Upper lobe of right lung (tissue), 1 donor: ENCODE data around the gene CBR4. TPM values are rescaled to one million over a fixed set of nuclear protein-coding genes. Genes with fewer than 3 reads are reported as not detected.
A peak's percentile ranks its signal among the peaks of the same experiment; 100 is the strongest.

Experiments used
- ATAC-seq: fragments of 200-7000 bp; cut with Tn5 transposase; one replicate; pipeline ENCODE4 v1.9.1; 2020; ENCODE audit warnings: mild to moderate bottlenecking, moderate library complexity
- DNase-seq: peaks from one replicate; pipeline ENCODE4 v3.0.0-alpha.2; 2020
- H3K27ac ChIP-seq: fragments of 200-600 bp; one replicate; pipeline ENCODE4 v1.8.0; 2022
- H3K27me3 ChIP-seq: fragments of 200-600 bp; one replicate; pipeline ENCODE4 v1.8.0; 2022; ENCODE audit warnings: mild to moderate bottlenecking
- H3K36me3 ChIP-seq: fragments of 200-600 bp; one replicate; pipeline ENCODE4 v1.8.0; 2022
- H3K4me1 ChIP-seq: fragments of 200-600 bp; one replicate; pipeline ENCODE4 v1.8.0; 2022
- H3K4me3 ChIP-seq: fragments of 200-600 bp; one replicate; pipeline ENCODE4 v1.8.0; 2022; ENCODE audit warnings: mild to moderate bottlenecking
- H3K9me3 ChIP-seq: fragments of 200-600 bp; one replicate; pipeline ENCODE4 v1.8.0; 2022
- intact Hi-C: fragments of 100-400 bp; cut with DNase I; formaldehyde crosslinking; loops from one replicate; pipeline ENCODE4 v1.11.0; 2022
- total RNA-seq: library from RNA; stranded (reverse); fragmentation: NEBNext Ultra II Directional; extraction: Animal tissue kit (Norgen Biotek cat#: 25700); gene quantifications from one replicate; pipeline ENCODE4 v1.2.1, GENCODE V29; 2021
- TF ChIP-seq, protein P1 (sequence below): fragments of 200-600 bp; IDR thresholded peaks from one replicate; pipeline ENCODE4 v1.8.0; 2022; ENCODE audit warnings: antibody characterized with exemption
- donor health status: DM: no; HTN: yes; CAD: no; lungs with severe emphysema.

Gene CBR4
- total RNA-seq, 1 donor from 2014 or later: 13.6 TPM

DNA sequence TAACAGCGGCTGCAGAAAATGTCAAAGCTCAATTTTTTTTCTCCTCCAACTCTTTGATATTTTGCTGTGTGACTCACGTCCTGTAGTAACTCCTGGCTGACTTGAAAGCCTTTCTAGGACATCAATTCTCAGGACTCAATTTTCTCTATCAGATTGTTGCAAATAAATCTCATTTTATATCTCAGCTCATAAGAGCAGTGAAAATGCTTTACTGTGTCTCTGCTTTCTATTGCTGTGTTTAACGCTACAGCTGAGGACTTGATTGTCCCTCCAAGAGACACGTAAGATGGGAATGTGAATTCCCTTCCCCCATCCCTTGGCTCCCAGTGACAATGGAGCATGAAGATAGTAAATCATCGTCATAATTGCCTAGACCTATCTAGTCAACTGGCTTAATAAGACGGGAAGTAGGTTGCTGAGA lies 20.5 kb upstream of the CBR4 start:
- TF ChIP-seq, protein P1, sequence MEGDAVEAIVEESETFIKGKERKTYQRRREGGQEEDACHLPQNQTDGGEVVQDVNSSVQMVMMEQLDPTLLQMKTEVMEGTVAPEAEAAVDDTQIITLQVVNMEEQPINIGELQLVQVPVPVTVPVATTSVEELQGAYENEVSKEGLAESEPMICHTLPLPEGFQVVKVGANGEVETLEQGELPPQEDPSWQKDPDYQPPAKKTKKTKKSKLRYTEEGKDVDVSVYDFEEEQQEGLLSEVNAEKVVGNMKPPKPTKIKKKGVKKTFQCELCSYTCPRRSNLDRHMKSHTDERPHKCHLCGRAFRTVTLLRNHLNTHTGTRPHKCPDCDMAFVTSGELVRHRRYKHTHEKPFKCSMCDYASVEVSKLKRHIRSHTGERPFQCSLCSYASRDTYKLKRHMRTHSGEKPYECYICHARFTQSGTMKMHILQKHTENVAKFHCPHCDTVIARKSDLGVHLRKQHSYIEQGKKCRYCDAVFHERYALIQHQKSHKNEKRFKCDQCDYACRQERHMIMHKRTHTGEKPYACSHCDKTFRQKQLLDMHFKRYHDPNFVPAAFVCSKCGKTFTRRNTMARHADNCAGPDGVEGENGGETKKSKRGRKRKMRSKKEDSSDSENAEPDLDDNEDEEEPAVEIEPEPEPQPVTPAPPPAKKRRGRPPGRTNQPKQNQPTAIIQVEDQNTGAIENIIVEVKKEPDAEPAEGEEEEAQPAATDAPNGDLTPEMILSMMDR: no peak
- no peak for DNase-seq
- Histone ChIP-seq H3K36me3 (no peaks in the 10 kb centered on the region), H3K4me1 (no peaks in the 10 kb centered on the region), H3K27ac (no peak overlapping the region), H3K4me3 (peak overlapping the region; percentile 4), H3K27me3 (no peaks in the 10 kb centered on the region), H3K9me3 (no peaks in the 10 kb centered on the region)
- ATAC-seq: no peak
- intact Hi-C loops: no loop called here

DNA sequence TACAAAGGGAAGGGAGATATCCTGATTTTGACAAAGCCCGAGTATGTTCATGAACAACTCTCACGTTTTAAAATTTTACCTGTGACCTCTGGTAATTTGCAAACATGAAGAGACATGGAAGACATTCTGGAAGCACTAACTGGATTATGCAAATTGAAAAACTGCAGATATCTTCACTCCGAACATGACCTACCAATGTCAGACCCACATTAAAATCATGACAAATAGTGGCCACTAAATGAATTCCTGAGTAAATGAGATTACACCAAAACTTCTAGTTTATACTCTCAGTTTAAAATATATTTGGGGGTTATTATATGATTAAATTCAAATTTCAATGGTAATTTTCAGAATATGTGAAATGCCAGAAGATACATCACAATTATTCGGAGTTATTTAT lies 19.9 kb upstream of the CBR4 start:
- DNase-seq (no peak), ATAC-seq (no peak)
- intact Hi-C loops: loop anchor here (10.0 kb wide), 1 partner anchor 465 kb away; no protein-coding TSS in a partner anchor
- no peaks in the 10 kb centered on the region for H3K9me3 ChIP-seq
- no peak overlapping the region for H3K4me3 ChIP-seq
- no peaks in the 10 kb centered on the region for H3K27me3 ChIP-seq
- no peaks in the 10 kb centered on the region for H3K36me3 ChIP-seq
- no peak overlapping the region for H3K27ac ChIP-seq
- no peaks in the 10 kb centered on the region for H3K4me1 ChIP-seq
- TF ChIP-seq, protein P1: no peak

DNA sequence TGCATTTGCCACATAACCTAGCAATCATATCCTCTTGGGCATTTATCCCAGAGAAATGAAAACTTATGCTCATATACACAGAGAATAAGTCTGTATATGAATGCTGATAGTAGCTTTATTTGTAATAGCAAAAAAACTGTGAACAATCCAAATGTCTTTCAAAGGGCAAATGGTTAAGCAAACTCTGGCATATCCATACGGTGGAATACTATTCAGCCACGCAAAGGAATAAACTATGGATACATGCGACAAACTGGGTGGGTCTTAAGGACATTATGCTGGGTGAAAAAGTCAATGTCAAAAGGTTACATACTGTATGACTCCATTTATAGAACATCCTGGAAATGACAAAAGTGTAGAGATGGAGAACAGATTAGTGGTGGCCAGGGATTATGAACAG lies 17.6 kb upstream of the CBR4 start:
- intact Hi-C loops: loop anchor here (10.0 kb wide), 1 partner anchor 467 kb away; no protein-coding TSS in a partner anchor
- Histone ChIP-seq H3K36me3 (no peaks in the 10 kb centered on the region), H3K27me3 (no peaks in the 10 kb centered on the region), H3K27ac (no peak overlapping the region), H3K9me3 (no peaks in the 10 kb centered on the region), H3K4me3 (no peak overlapping the region), H3K4me1 (no peaks in the 10 kb centered on the region)
- no peak for DNase-seq
- no peak for ATAC-seq
- TF ChIP-seq, protein P1: no peak

DNA sequence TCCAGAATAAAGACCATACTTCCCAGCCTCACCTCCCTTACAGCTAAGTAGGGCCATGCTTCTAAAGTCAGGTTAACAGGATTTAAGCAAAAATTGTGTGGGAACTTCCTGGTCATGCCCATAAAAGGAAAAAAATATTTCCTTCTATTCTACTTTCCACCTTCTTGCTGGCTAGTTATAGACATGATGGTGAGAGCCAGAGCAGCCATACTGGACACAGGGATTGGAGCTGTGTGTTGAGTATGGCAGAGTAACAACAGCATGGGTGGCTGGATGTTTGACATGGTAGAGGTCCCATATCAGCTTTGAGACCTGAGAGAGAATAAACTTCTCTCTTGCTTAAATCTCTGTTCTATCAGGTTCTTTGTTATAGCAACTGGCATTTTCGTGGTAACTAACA lies 15.1 kb upstream of the CBR4 start:
- TF ChIP-seq, protein P1: no peak
- Histone ChIP-seq H3K4me3 (no peak overlapping the region), H3K4me1 (no peaks in the 10 kb centered on the region), H3K27me3 (no peaks in the 10 kb centered on the region), H3K27ac (no peak overlapping the region), H3K36me3 (no peaks in the 10 kb centered on the region), H3K9me3 (no peaks in the 10 kb centered on the region)
- no peak for DNase-seq
- intact Hi-C loops: loop anchor here (10.0 kb wide), 1 partner anchor 470 kb away; no protein-coding TSS in a partner anchor
- ATAC-seq: no peak

DNA sequence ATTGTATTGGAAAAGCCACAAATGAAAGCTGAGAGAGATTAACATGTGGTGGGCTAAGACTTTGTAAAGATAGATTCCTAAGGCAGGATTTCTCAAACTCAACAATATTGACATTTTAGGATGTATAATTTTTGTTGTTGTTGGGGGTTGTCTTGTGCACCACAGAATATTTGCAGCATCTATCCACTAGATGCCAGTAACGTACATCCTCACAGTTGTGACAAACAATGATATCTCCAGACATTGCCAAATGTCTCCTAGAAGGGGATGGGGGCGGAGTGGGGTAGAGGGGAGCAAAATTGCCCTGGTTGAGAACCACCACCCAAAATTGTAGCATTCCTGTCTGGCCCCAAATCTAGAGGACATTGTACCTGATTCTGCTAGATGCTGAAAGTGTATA lies 14.7 kb upstream of the CBR4 start:
- TF ChIP-seq, protein P1: peak; percentile 63
- no peak overlapping the region for H3K27ac ChIP-seq
- no peaks in the 10 kb centered on the region for H3K36me3 ChIP-seq
- DNase-seq: no peak
- no peaks in the 10 kb centered on the region for H3K27me3 ChIP-seq
- H3K4me1 ChIP-seq: no peaks in the 10 kb centered on the region
- H3K4me3 ChIP-seq: no peak overlapping the region
- H3K9me3 ChIP-seq: no peaks in the 10 kb centered on the region
- peak; percentile 77 for ATAC-seq
- intact Hi-C loops: loop anchor here (10.0 kb wide), 1 partner anchor 470 kb away; no protein-coding TSS in a partner anchor

DNA sequence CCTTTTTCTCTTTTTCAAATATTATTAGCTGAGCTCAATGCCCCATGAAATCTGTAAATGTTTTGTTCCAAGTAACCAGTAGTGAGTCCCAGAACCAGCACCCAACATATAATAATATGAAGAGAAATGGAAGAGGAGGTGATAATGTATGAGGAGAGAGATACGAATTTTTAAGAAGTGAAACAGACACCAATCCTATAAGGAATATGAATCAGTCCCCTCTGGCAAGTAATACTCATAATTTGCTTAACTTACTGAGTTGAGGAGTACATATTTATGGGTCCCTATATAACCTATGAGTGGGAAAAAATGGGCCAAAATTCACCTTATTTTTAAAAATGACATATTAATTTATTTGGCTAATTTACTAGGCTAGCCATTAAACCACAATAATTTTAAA lies 8.4 kb upstream of the CBR4 start:
- Histone ChIP-seq H3K9me3 (no peaks in the 10 kb centered on the region), H3K27ac (no peak overlapping the region), H3K36me3 (no peaks in the 10 kb centered on the region), H3K4me1 (no peaks in the 10 kb centered on the region), H3K27me3 (no peaks in the 10 kb centered on the region), H3K4me3 (no peak overlapping the region)
- intact Hi-C loops: no loop called here
- no peak for DNase-seq
- TF ChIP-seq, protein P1: no peak
- ATAC-seq: no peak
